Stimulated activated naive CD4-positive, alpha-beta T cell (primary cell): ENCODE results near the gene DPP6.

Experiments used
- DNase-seq, 6 experiments: peaks; one replicate each; lab custom pipeline; 2025; lab: John Stamatoyannopoulos, UW

Gene DPP6

GRCh38 chr7:154338701-154339506 lies 286.7 kb downstream of the DPP6 start:
- no peak for DNase-seq

GRCh38 chr7:154342971-154343633 lies 290.9 kb downstream of the DPP6 start:
- DNase-seq, result no peak

- no peak for DNase-seq
Observed at GRCh38 chr7:154343778-154344412, 291.7 kb downstream of the DPP6 start.

GRCh38 chr7:154345093-154345492 lies 292.9 kb downstream of the DPP6 start:
- no peak for DNase-seq

GRCh38 chr7:154347700-154348266 lies 295.6 kb downstream of the DPP6 start:
- no peak for DNase-seq

GRCh38 chr7:154350892-154351291 lies 298.7 kb downstream of the DPP6 start:
- no peak for DNase-seq

- no peak for DNase-seq
Observed at GRCh38 chr7:154353355-154353767, 301.2 kb downstream of the DPP6 start.

- DNase-seq, result no peak
Observed at GRCh38 chr7:154364170-154364569, 312.0 kb downstream of the DPP6 start.

- no peak for DNase-seq
Observed at GRCh38 chr7:154371424-154371823, 319.2 kb downstream of the DPP6 start.

- DNase-seq, result no peak
Observed at GRCh38 chr7:154372011-154372601, 319.9 kb downstream of the DPP6 start.

GRCh38 chr7:154373956-154374355 lies 321.8 kb downstream of the DPP6 start:
- DNase-seq, result no peak

GRCh38 chr7:154375956-154376355 lies 323.8 kb downstream of the DPP6 start:
- no peak for DNase-seq

GRCh38 chr7:154380771-154381170 lies 328.6 kb downstream of the DPP6 start:
- DNase-seq, result no peak

- no peak for DNase-seq
Observed at GRCh38 chr7:154383045-154383444, 330.8 kb downstream of the DPP6 start.

GRCh38 chr7:154385214-154385613 lies 333.0 kb downstream of the DPP6 start:
- no peak for DNase-seq

- no peak for DNase-seq
Observed at GRCh38 chr7:154387252-154387651, 335.1 kb downstream of the DPP6 start.

GRCh38 chr7:154388412-154388811 lies 336.2 kb downstream of the DPP6 start:
- no peak for DNase-seq

GRCh38 chr7:154388999-154389398 lies 336.8 kb downstream of the DPP6 start:
- no peak for DNase-seq

- DNase-seq, result no peak
Observed at GRCh38 chr7:154390961-154391360, 338.8 kb downstream of the DPP6 start.

GRCh38 chr7:154394804-154395203 lies 342.6 kb downstream of the DPP6 start:
- no peak for DNase-seq

- no peak for DNase-seq
Observed at GRCh38 chr7:154406312-154406711, 354.1 kb downstream of the DPP6 start.

- no peak for DNase-seq
Observed at GRCh38 chr7:154409703-154410311, 357.6 kb downstream of the DPP6 start.
